HepG2 (cell line): ENCODE data around the gene TTC39C. TPM values are rescaled to one million over a fixed set of nuclear protein-coding genes. Genes with fewer than 3 reads are reported as not detected.
A peak's percentile ranks its signal among the peaks of the same experiment; 100 is the strongest.

Experiments
- CAMTA2 ChIP-seq: sonication (generic); formaldehyde crosslinking; IDR thresholded peaks from 2 replicates; pipeline ENCODE4 v1.4.0; 2020; ENCODE audit warnings: mild to moderate bottlenecking, missing genetic modification reagents, borderline replicate concordance
- GTF2F1 ChIP-seq: fragments of 150-350 bp; IDR thresholded peaks from 2 replicates; pipeline ENCODE4 v1.6.1; 2014; ENCODE audit warnings: low read length
- HNF1A ChIP-seq, 2 experiments: sonication (generic) in 1 of 2; formaldehyde crosslinking in 1 of 2; IDR thresholded peaks; 2 replicates each; pipeline versions ENCODE4 v1.4.0 to v1.6.1; 2016 to 2020; ENCODE audit warnings: borderline replicate concordance in 1 of 2, low read depth in 1 of 2, mild to moderate bottlenecking in 1 of 2, missing genetic modification reagents in 1 of 2
- JUN ChIP-seq: sonication (generic); formaldehyde crosslinking; IDR thresholded peaks from 2 replicates; pipeline ENCODE4 v1.4.0; 2020; ENCODE audit warnings: mild to moderate bottlenecking, missing genetic modification reagents
- LBX2 ChIP-seq: sonication (generic); formaldehyde crosslinking; IDR thresholded peaks from 2 replicates; pipeline ENCODE4 v1.5.0; 2020; ENCODE audit warnings: missing genetic modification reagents, mild to moderate bottlenecking, borderline replicate concordance
- MTF1 ChIP-seq: sonication (generic); formaldehyde crosslinking; IDR thresholded peaks from 2 replicates; pipeline ENCODE4 v1.5.0; 2020; ENCODE audit warnings: missing genetic modification reagents
- PAF1 ChIP-seq: IDR thresholded peaks from 2 replicates; pipeline ENCODE4 v1.6.1; 2016; ENCODE audit warnings: missing genetic modification reagents, missing compliant biosample characterization
- PRDM10 ChIP-seq: sonication (generic); formaldehyde crosslinking; IDR thresholded peaks from 2 replicates; pipeline ENCODE4 v1.4.0; 2020; ENCODE audit warnings: low read depth, missing genetic modification reagents
- REPIN1 ChIP-seq: sonication (generic); formaldehyde crosslinking; IDR thresholded peaks from 2 replicates; pipeline ENCODE4 v1.8.0; 2022; ENCODE audit warnings: missing genetic modification reagents, low read depth, mild to moderate bottlenecking, borderline replicate concordance
- RXRB ChIP-seq: IDR thresholded peaks from 2 replicates; pipeline ENCODE4 v1.6.1; 2016; ENCODE audit warnings: borderline replicate concordance, missing genetic modification reagents, missing compliant biosample characterization
- SP2 ChIP-seq: sonication (generic); formaldehyde crosslinking; IDR thresholded peaks from 2 replicates; pipeline ENCODE4 v1.5.1; 2020; ENCODE audit warnings: mild to moderate bottlenecking, missing genetic modification reagents
- TP53 ChIP-seq: sonication (generic); formaldehyde crosslinking; conservative IDR thresholded peaks from 2 replicates; pipeline ENCODE4 v1.4.0; 2020; ENCODE audit warnings: missing genetic modification reagents
- ZBED4 ChIP-seq: sonication (generic); formaldehyde crosslinking; IDR thresholded peaks from 2 replicates; pipeline ENCODE4 v1.4.0; 2020; ENCODE audit warnings: missing genetic modification reagents, borderline replicate concordance
- ZMAT3 ChIP-seq: sonication (generic); formaldehyde crosslinking; conservative IDR thresholded peaks from 2 replicates; pipeline ENCODE4 v1.7.0; 2021; ENCODE audit warnings: missing genetic modification reagents
- ZNF253 ChIP-seq: sonication (generic); formaldehyde crosslinking; IDR thresholded peaks from 2 replicates; pipeline ENCODE4 v1.8.0; 2022; ENCODE audit warnings: mild to moderate bottlenecking, missing genetic modification reagents, borderline replicate concordance
- ZNF260 ChIP-seq: sonication (generic); formaldehyde crosslinking; IDR thresholded peaks from 2 replicates; pipeline ENCODE4 v1.4.0; 2020; ENCODE audit warnings: missing genetic modification reagents, low read depth, mild to moderate bottlenecking, borderline replicate concordance
- polyA plus RNA-seq, 8 experiments: library from polyadenylated mRNA; depleted of rRNA in 3 of 8; stranded (reverse) in 7 of 8; unstranded in 1 of 8; fragments of >200 nt; fragmentation: Illumina TruSeq in 4 of 8; extraction: Trizol in 4 of 8; gene quantifications; 2 replicates each; pipeline versions ENCODE4 v1.2.1 to v1.2.3, GENCODE V29; 2011 to 2016; ENCODE audit warnings: low read depth in 4 of 8, missing spikeins in 1 of 8, mixed read lengths in 1 of 8; ENCODE audit not compliant: insufficient read depth in 1 of 8
- total RNA-seq, 5 experiments: library from RNA; depleted of rRNA; stranded (reverse); fragments of >200 nt; fragmentation: Illumina TruSeq; extraction: Trizol; gene quantifications; 2 replicates each; pipeline ENCODE4 v1.2.3, GENCODE V29; 2016; ENCODE audit warnings: low read depth in 1 of 5

TTC39C gene
- total and polyA plus RNA-seq, 2 of the 13 experiments (the other 11 are each of a cell fraction or from before 2014, with no cell fraction given), result 19.1 to 25.9 TPM

- TF ChIP-seq PRDM10 (CRISPR knock-in tag) (peak; percentile 96), CAMTA2 (CRISPR knock-in tag) (no peak), HNF1A (IDR thresholded peaks at IDR 0.05; ENCODE audit: low read depth) (peak; percentile 93), HNF1A (CRISPR knock-in tag; IDR thresholded peaks at IDR 0.05; ENCODE audit: borderline replicate concordance) (peak; percentile 86), MTF1 (CRISPR knock-in tag) (no peak), GTF2F1 (no peak), SP2 (CRISPR knock-in tag) (no peak), JUN (CRISPR knock-in tag) (peak; percentile 89), ZBED4 (CRISPR knock-in tag) (peak; percentile 19; the same call in 1 of the 2 replicates), RXRB (CRISPR knock-in tag) (peak; percentile 95), REPIN1 (CRISPR knock-in tag) (no peak), TP53 (no peak), ZNF260 (CRISPR knock-in tag) (no peak), PAF1 (CRISPR knock-in tag) (no peak), LBX2 (no peak), ZMAT3 (no peak), ZNF253 (CRISPR knock-in tag) (no peak)
Observed at GRCh38 chr18:24112874-24113615, 98.5 kb downstream of the TTC39C start (continued).
